ENCODE data around the gene ART4.

The ART4 gene

GRCh38 chr12:14827043-14827442 is 16.3 kb downstream of the ART4 start:
- Histone ChIP-seq H3K27ac (no peak overlapping the region), H3K27me3 (ENCODE audit: insufficient read depth, low read depth) (no peaks in the 10 kb centered on the region), H3K4me2 (no peak overlapping the region), H3K4me3 (IDR thresholded peaks at IDR 0.05; ENCODE audit: insufficient read depth, low read depth, low read length) (no peak overlapping the region), H3K9ac (no peak overlapping the region), H4K20me1 (ENCODE audit: insufficient read depth) (no peaks in the 10 kb centered on the region), H2AFZ (ENCODE audit: low read depth) (no peak overlapping the region), H3K79me2 (ENCODE audit: insufficient read depth, low read depth) (no peaks in the 10 kb centered on the region), H3K36me3 (ENCODE audit: insufficient read depth) (no peaks in the 10 kb centered on the region), H3K4me1 (ENCODE audit: low read depth, poor library complexity, severe bottlenecking) (no peaks in the 10 kb centered on the region)
- TF ChIP-seq, protein P1, sequence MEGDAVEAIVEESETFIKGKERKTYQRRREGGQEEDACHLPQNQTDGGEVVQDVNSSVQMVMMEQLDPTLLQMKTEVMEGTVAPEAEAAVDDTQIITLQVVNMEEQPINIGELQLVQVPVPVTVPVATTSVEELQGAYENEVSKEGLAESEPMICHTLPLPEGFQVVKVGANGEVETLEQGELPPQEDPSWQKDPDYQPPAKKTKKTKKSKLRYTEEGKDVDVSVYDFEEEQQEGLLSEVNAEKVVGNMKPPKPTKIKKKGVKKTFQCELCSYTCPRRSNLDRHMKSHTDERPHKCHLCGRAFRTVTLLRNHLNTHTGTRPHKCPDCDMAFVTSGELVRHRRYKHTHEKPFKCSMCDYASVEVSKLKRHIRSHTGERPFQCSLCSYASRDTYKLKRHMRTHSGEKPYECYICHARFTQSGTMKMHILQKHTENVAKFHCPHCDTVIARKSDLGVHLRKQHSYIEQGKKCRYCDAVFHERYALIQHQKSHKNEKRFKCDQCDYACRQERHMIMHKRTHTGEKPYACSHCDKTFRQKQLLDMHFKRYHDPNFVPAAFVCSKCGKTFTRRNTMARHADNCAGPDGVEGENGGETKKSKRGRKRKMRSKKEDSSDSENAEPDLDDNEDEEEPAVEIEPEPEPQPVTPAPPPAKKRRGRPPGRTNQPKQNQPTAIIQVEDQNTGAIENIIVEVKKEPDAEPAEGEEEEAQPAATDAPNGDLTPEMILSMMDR (conservative IDR thresholded peaks at IDR 0.05; ENCODE audit: low read depth, low read length): no peak

DNA sequence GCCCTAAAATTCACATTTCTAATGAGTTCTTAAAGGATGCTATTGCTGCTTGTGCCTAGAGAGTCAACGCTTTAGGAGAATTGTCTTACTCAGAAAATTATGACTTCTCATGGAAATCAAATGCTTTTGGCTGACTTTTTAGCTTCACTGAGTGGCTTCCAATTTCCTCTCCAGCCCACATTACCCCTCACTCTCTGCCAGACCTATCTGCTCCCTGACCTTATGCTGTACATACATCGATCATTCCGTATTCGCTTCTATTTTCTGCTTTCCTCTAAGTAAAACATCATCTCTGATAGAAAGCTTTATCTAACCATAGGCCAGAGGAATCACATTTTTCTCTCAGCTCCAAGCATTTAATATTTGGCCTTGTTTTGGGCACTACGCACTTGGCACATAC is 16.8 kb downstream of the ART4 start:
- no peak overlapping the region for H3K4me2 ChIP-seq
- no peak overlapping the region for H3K27ac ChIP-seq
- H3K4me3 ChIP-seq (IDR thresholded peaks at IDR 0.05; ENCODE audit: insufficient read depth, low read depth, low read length): no peak overlapping the region
- no peaks in the 10 kb centered on the region for H4K20me1 ChIP-seq (ENCODE audit: insufficient read depth)
- H3K36me3 ChIP-seq (ENCODE audit: insufficient read depth): no peaks in the 10 kb centered on the region
- no peaks in the 10 kb centered on the region for H3K27me3 ChIP-seq (ENCODE audit: insufficient read depth, low read depth)
- TF ChIP-seq, protein P1 (conservative IDR thresholded peaks at IDR 0.05; ENCODE audit: low read depth, low read length): no peak
- H3K79me2 ChIP-seq (ENCODE audit: insufficient read depth, low read depth): no peaks in the 10 kb centered on the region
- no peaks in the 10 kb centered on the region for H3K4me1 ChIP-seq (ENCODE audit: low read depth, poor library complexity, severe bottlenecking)
- H2AFZ ChIP-seq (ENCODE audit: low read depth): no peak overlapping the region
- H3K9ac ChIP-seq: no peak overlapping the region

- TF ChIP-seq, protein P1 (conservative IDR thresholded peaks at IDR 0.05; ENCODE audit: low read depth, low read length): no peak
- Histone ChIP-seq H3K36me3 (ENCODE audit: insufficient read depth) (no peaks in the 10 kb centered on the region), H3K27ac (no peak overlapping the region), H3K9ac (no peak overlapping the region), H2AFZ (ENCODE audit: low read depth) (no peak overlapping the region), H4K20me1 (ENCODE audit: insufficient read depth) (no peaks in the 10 kb centered on the region), H3K27me3 (ENCODE audit: insufficient read depth, low read depth) (no peaks in the 10 kb centered on the region), H3K4me1 (ENCODE audit: low read depth, poor library complexity, severe bottlenecking) (no peaks in the 10 kb centered on the region), H3K4me2 (no peak overlapping the region), H3K79me2 (ENCODE audit: insufficient read depth, low read depth) (no peaks in the 10 kb centered on the region), H3K4me3 (IDR thresholded peaks at IDR 0.05; ENCODE audit: insufficient read depth, low read depth, low read length) (no peak overlapping the region)
Observed at GRCh38 chr12:14825256-14825655, 18.1 kb downstream of the ART4 start.

GRCh38 chr12:14824012-14824634 is 19.2 kb downstream of the ART4 start:
- no peaks in the 10 kb centered on the region for H4K20me1 ChIP-seq (ENCODE audit: insufficient read depth)
- no peaks in the 10 kb centered on the region for H3K4me1 ChIP-seq (ENCODE audit: low read depth, poor library complexity, severe bottlenecking)
- H3K4me3 ChIP-seq (IDR thresholded peaks at IDR 0.05; ENCODE audit: insufficient read depth, low read depth, low read length): no peak overlapping the region
- TF ChIP-seq, protein P1 (conservative IDR thresholded peaks at IDR 0.05; ENCODE audit: low read depth, low read length): no peak
- H3K9ac ChIP-seq: no peak overlapping the region
- H3K27me3 ChIP-seq (ENCODE audit: insufficient read depth, low read depth): no peaks in the 10 kb centered on the region
- H3K36me3 ChIP-seq (ENCODE audit: insufficient read depth): no peaks in the 10 kb centered on the region
- no peaks in the 10 kb centered on the region for H3K79me2 ChIP-seq (ENCODE audit: insufficient read depth, low read depth)
- H3K4me2 ChIP-seq: no peak overlapping the region
- no peak overlapping the region for H3K27ac ChIP-seq
- no peak overlapping the region for H2AFZ ChIP-seq (ENCODE audit: low read depth)
